Measurements from ENCODE around the gene AGAP3. TPM values are rescaled to one million over a fixed set of nuclear protein-coding genes. Genes with fewer than 3 reads are reported as not detected.

AGAP3 gene
- total RNA-seq, 4 donors from 2014 or later = 68.6 to 100 (median 72.2) TPM

DNA sequence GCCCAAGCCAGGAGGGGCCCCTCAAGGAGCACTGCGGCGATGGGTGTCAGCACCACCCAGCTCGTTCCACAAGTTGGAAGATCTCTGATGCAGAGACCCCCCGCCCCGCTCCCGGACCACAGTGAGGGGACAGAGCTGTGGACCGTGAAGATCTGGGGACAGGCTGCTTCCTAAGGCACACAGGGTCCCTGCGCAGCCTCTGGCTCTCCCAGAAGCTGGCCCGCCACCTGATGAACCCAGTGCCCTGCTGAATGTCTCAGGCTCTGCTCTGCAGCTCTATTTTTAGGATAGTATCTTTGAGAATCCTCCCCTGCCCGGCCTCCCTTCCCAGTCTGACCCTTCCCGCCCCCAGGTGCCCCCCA is 51.5 kb downstream of the AGAP3 start:
- H3K4me3 ChIP-seq = no peak overlapping the region
- H3K36me3 ChIP-seq = peaks cover 50 to 100% (median 67%) of the 10 kb centered on the region in 3 donors
- 91 to 94% methylated on average over 3 to 5 of the region's 11 CpGs for WGBS, 2 donors
- TF ChIP-seq, protein P1, sequence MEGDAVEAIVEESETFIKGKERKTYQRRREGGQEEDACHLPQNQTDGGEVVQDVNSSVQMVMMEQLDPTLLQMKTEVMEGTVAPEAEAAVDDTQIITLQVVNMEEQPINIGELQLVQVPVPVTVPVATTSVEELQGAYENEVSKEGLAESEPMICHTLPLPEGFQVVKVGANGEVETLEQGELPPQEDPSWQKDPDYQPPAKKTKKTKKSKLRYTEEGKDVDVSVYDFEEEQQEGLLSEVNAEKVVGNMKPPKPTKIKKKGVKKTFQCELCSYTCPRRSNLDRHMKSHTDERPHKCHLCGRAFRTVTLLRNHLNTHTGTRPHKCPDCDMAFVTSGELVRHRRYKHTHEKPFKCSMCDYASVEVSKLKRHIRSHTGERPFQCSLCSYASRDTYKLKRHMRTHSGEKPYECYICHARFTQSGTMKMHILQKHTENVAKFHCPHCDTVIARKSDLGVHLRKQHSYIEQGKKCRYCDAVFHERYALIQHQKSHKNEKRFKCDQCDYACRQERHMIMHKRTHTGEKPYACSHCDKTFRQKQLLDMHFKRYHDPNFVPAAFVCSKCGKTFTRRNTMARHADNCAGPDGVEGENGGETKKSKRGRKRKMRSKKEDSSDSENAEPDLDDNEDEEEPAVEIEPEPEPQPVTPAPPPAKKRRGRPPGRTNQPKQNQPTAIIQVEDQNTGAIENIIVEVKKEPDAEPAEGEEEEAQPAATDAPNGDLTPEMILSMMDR (IDR thresholded peaks at IDR 0.05) = no peak
- TF ChIP-seq POLR2A (IDR thresholded peaks at IDR 0.05) = no peak
- intact Hi-C loops (cut with DNase I) = no loop called here
- H3K9me3 ChIP-seq = no peaks in the 10 kb centered on the region
- no peak for DNase-seq
- no peaks in the 10 kb centered on the region for H3K4me1 ChIP-seq
- H3K27me3 ChIP-seq = no peaks in the 10 kb centered on the region
- no peak overlapping the region for H3K27ac ChIP-seq

- H3K9me3 ChIP-seq = no peaks in the 10 kb centered on the region
- no peak overlapping the region for H3K27ac ChIP-seq
- DNase-seq = no peak
- intact Hi-C loops (cut with DNase I) = no loop called here
- H3K27me3 ChIP-seq = no peaks in the 10 kb centered on the region
- H3K4me3 ChIP-seq = no peak overlapping the region
- WGBS, 2 donors = 80 to 90% methylated on average over 10 to 11 of the region's 30 CpGs
- H3K4me1 ChIP-seq = no peaks in the 10 kb centered on the region
- peaks cover 54 to 100% (median 66%) of the 10 kb centered on the region in 3 donors for H3K36me3 ChIP-seq
- no peak for TF ChIP-seq POLR2A (IDR thresholded peaks at IDR 0.05)
- TF ChIP-seq, protein P1 (IDR thresholded peaks at IDR 0.05) = no peak
Observed at GRCh38 chr7:151138153-151138851, 52.0 kb downstream of the AGAP3 start.

DNA sequence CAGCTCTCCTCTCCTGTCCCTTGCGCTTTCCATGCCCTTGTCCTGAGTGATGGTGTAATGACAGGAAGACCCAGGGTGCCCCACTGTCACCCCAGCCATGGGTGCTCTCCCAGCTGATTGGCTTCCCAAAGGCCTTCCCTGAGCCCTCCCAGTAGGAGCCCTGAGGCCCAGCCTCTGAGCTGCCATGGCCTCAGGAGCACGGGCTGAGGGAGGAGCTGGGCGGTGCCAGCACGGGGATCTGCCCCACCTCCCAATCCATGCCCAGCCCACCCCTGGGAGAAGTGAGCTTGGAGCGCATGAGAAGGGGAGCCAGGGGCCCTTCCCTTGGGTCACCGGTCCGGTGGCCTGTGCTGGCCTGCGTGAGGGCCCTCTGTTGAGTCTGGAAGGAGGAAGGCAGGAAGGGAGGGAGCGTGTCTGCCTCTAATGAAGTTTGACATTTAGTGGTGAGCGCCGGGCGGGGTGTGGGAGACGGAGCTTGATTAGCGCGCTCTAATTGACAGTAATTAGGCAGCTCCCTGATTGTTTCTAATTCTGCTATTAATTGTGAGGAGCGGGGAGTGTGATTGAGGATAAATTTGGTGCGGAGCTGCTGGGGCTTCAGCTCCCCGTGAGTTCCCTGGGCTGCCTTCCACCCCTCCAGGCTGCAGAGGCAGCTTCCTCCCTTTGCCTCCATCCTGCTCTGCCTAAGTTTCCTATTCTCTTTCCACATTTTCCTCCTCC is 53.0 kb downstream of the AGAP3 start:
- no peak overlapping the region for H3K27ac ChIP-seq
- 89 to 94% methylated on average over 9 to 15 of the region's 18 CpGs for WGBS, 2 donors
- DNase-seq = no peak

GRCh38 chr7:151139791-151140190 is 53.5 kb downstream of the AGAP3 start:
- Histone ChIP-seq H3K9me3 (no peaks in the 10 kb centered on the region), H3K36me3 (peaks cover 54 to 100% (median 60%) of the 10 kb centered on the region in 3 donors), H3K27me3 (no peaks in the 10 kb centered on the region), H3K4me1 (peaks cover 0 to 8% (median 0%) of the 10 kb centered on the region in 3 donors), H3K27ac (no peak overlapping the region), H3K4me3 (no peak overlapping the region)
- DNase-seq = no peak
- no peak for TF ChIP-seq POLR2A (IDR thresholded peaks at IDR 0.05)
- intact Hi-C loops (cut with DNase I) = no loop called here
- 84% methylated on average over 4 to 9 of the region's 9 CpGs for WGBS, 2 donors

More for the DNA sequence above, 53.0 kb downstream of the AGAP3 start:
- H3K4me1 ChIP-seq = peaks cover 0 to 2% (median 0%) of the 10 kb centered on the region in 3 donors
- TF ChIP-seq POLR2A (IDR thresholded peaks at IDR 0.05) = no peak
- TF ChIP-seq, protein P1 (IDR thresholded peaks at IDR 0.05) = no peak
- intact Hi-C loops (cut with DNase I) = no loop called here
- H3K4me3 ChIP-seq = no peak overlapping the region
- no peaks in the 10 kb centered on the region for H3K27me3 ChIP-seq
- H3K36me3 ChIP-seq = peaks cover 58 to 100% (median 65%) of the 10 kb centered on the region in 3 donors
- H3K9me3 ChIP-seq = no peaks in the 10 kb centered on the region

GRCh38 chr7:151140826-151141225 is 54.6 kb downstream of the AGAP3 start:
- WGBS, 2 donors = 76% methylated on average over 2 of the region's 7 CpGs; no CpG with 5 or more reads in 1 of the 2 donors
- Histone ChIP-seq H3K27me3 (no peaks in the 10 kb centered on the region), H3K4me1 (peaks cover 0 to 9% (median 0%) of the 10 kb centered on the region in 3 donors), H3K36me3 (peaks cover 44 to 97% (median 49%) of the 10 kb centered on the region in 3 donors), H3K4me3 (no peak overlapping the region), H3K27ac (no peak overlapping the region), H3K9me3 (no peaks in the 10 kb centered on the region)
- no peak for DNase-seq
- intact Hi-C loops (cut with DNase I) = no loop called here
- TF ChIP-seq, protein P1 (IDR thresholded peaks at IDR 0.05) = no peak
- no peak for TF ChIP-seq POLR2A (IDR thresholded peaks at IDR 0.05)

All from esophagus squamous epithelium (tissue), 5 donors.